ENCODE results near the gene SERINC5. TPM values are rescaled to one million over a fixed set of nuclear protein-coding genes. Genes with fewer than 3 reads are reported as not detected.

SERINC5 gene
- total RNA-seq, 4 donors from 2014 or later, result 6.5 to 9.3 (median 8.8) TPM

DNA sequence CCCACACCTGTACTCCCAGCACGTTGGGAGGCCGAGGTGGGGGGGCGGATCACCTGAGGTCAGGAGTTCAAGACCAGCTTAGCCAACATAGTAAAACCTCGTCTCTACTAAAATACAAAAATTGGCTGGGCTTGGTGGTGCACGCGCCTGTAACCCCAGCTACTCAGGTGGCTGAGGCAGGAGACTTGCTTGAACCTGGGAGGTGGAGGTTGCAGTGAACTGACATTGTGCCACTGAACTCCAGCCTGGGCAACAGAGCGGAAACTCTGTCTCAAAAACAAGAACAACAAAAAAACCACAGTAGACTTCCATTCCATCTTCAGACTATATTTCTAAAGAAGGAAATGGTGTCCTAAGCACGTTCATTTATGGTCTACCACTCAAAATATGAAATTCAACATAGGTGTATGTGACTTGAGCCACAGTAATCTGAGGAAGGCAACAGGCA is 14.2 kb upstream of the SERINC5 start:
- no peak overlapping the region for H3K27ac ChIP-seq
- TF ChIP-seq POLR2AphosphoS5 (IDR thresholded peaks at IDR 0.05), result no peak
- no peak for TF ChIP-seq EP300 (IDR thresholded peaks at IDR 0.05)
- no peak for TF ChIP-seq POLR2A (IDR thresholded peaks at IDR 0.05)
- TF ChIP-seq, protein P1, sequence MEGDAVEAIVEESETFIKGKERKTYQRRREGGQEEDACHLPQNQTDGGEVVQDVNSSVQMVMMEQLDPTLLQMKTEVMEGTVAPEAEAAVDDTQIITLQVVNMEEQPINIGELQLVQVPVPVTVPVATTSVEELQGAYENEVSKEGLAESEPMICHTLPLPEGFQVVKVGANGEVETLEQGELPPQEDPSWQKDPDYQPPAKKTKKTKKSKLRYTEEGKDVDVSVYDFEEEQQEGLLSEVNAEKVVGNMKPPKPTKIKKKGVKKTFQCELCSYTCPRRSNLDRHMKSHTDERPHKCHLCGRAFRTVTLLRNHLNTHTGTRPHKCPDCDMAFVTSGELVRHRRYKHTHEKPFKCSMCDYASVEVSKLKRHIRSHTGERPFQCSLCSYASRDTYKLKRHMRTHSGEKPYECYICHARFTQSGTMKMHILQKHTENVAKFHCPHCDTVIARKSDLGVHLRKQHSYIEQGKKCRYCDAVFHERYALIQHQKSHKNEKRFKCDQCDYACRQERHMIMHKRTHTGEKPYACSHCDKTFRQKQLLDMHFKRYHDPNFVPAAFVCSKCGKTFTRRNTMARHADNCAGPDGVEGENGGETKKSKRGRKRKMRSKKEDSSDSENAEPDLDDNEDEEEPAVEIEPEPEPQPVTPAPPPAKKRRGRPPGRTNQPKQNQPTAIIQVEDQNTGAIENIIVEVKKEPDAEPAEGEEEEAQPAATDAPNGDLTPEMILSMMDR (IDR thresholded peaks at IDR 0.05), result no peak
- no peak overlapping the region for H3K4me3 ChIP-seq
- 83 to 93% methylated on average over 1 to 5 of the region's 8 CpGs for WGBS, 2 donors (ENCODE audit: low coverage in 1 of 2)
- H3K36me3 ChIP-seq, result no peaks in the 10 kb centered on the region
- no peaks in the 10 kb centered on the region for H3K27me3 ChIP-seq
- no peaks in the 10 kb centered on the region for H3K9me3 ChIP-seq
- peaks cover 0 to 8% (median 0%) of the 10 kb centered on the region in 3 donors for H3K4me1 ChIP-seq
- no peak for ATAC-seq

DNA sequence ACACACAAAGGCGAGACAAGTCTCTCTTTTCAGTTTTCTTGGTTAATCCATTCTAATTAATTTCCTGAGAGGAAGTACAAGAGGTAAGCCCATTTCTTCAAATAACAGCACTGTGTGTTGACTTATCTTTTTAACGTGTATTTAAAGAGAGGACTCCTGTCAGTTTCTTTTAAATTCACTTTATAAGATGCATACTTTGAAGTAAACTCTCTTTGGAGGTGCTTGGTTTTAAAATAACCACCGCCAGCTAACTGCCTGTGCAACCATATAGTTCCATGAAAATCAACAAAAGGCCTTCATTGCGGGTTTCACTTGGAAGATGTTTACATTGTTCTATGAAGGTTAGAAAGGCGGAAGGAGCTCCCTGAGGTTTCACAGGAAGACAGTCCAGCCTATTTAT is 13.1 kb upstream of the SERINC5 start:
- Histone ChIP-seq H3K4me1 (peaks cover 0 to 8% (median 0%) of the 10 kb centered on the region in 3 donors), H3K27me3 (no peaks in the 10 kb centered on the region), H3K27ac (no peak overlapping the region), H3K4me3 (no peak overlapping the region), H3K36me3 (no peaks in the 10 kb centered on the region), H3K9me3 (no peaks in the 10 kb centered on the region)
- WGBS, 2 donors (ENCODE audit: low coverage in 1 of 2), result 44 to 52% methylated on average over 5 of the region's 5 CpGs
- TF ChIP-seq POLR2A (IDR thresholded peaks at IDR 0.05) (no peak), EP300 (IDR thresholded peaks at IDR 0.05) (no peak), POLR2AphosphoS5 (IDR thresholded peaks at IDR 0.05) (no peak)
- TF ChIP-seq, protein P1 (IDR thresholded peaks at IDR 0.05), result no peak
- no peak for ATAC-seq

- 54 to 79% methylated on average over 1 to 2 of the region's 2 CpGs for WGBS, 2 donors (ENCODE audit: low coverage in 1 of 2)
- no peak for ATAC-seq
- no peak overlapping the region for H3K27ac ChIP-seq
- TF ChIP-seq EP300 (IDR thresholded peaks at IDR 0.05) (no peak), POLR2AphosphoS5 (IDR thresholded peaks at IDR 0.05) (no peak), POLR2A (IDR thresholded peaks at IDR 0.05) (no peak)
- TF ChIP-seq, protein P1 (IDR thresholded peaks at IDR 0.05), result no peak
- H3K4me3 ChIP-seq, result no peak overlapping the region
- no peaks in the 10 kb centered on the region for H3K36me3 ChIP-seq
- H3K27me3 ChIP-seq, result no peaks in the 10 kb centered on the region
- H3K4me1 ChIP-seq, result peaks cover 0 to 8% (median 0%) of the 10 kb centered on the region in 3 donors
- no peaks in the 10 kb centered on the region for H3K9me3 ChIP-seq
Measured at GRCh38 chr5:80266566-80266965, 10.7 kb upstream of the SERINC5 start.

GRCh38 chr5:80260461-80260860 is 4.6 kb upstream of the SERINC5 start:
- no peak overlapping the region for H3K4me3 ChIP-seq
- WGBS, 2 donors (ENCODE audit: low coverage in 1 of 2), result no CpG with 5 or more reads among the region's 1 CpG
- H3K9me3 ChIP-seq, result no peaks in the 10 kb centered on the region
- TF ChIP-seq, protein P1 (IDR thresholded peaks at IDR 0.05), result no peak
- TF ChIP-seq POLR2A (IDR thresholded peaks at IDR 0.05), result no peak
- no peak for TF ChIP-seq POLR2AphosphoS5 (IDR thresholded peaks at IDR 0.05)
- TF ChIP-seq EP300 (IDR thresholded peaks at IDR 0.05), result no peak
- no peaks in the 10 kb centered on the region for H3K36me3 ChIP-seq
- H3K27ac ChIP-seq, result no peak overlapping the region
- H3K27me3 ChIP-seq, result no peaks in the 10 kb centered on the region
- ATAC-seq, result no peak
- peaks cover 0 to 17% (median 0%) of the 10 kb centered on the region in 3 donors for H3K4me1 ChIP-seq

GRCh38 chr5:80259511-80260203 is 3.8 kb upstream of the SERINC5 start:
- Histone ChIP-seq H3K4me3 (no peak overlapping the region), H3K4me1 (peaks cover 0 to 20% (median 0%) of the 10 kb centered on the region in 3 donors), H3K36me3 (no peaks in the 10 kb centered on the region), H3K27ac (no peak overlapping the region), H3K27me3 (no peaks in the 10 kb centered on the region), H3K9me3 (no peaks in the 10 kb centered on the region)
- no peak for ATAC-seq
- 87 to 96% methylated on average over 3 to 6 of the region's 6 CpGs for WGBS, 2 donors (ENCODE audit: low coverage in 1 of 2)
- no peak for TF ChIP-seq POLR2A (IDR thresholded peaks at IDR 0.05)
- TF ChIP-seq, protein P1 (IDR thresholded peaks at IDR 0.05), result no peak
- no peak for TF ChIP-seq EP300 (IDR thresholded peaks at IDR 0.05)
- no peak for TF ChIP-seq POLR2AphosphoS5 (IDR thresholded peaks at IDR 0.05)

All from gastroesophageal sphincter (tissue), 4 donors.